Left lung (tissue), 10 donors: ENCODE measurements around the gene GLB1L3. TPM values are rescaled to one million over a fixed set of nuclear protein-coding genes. Genes with fewer than 3 reads are reported as not detected.

Experiments used
- ATAC-seq: fragments of 200-7000 bp; cut with Tn5 transposase; one replicate; pipeline ENCODE4 v1.9.1; 2020; ENCODE audit warnings: moderate library complexity
- DNase-seq, 4 donors: peaks; one replicate each; pipeline ENCODE4 v3.0.0-alpha.2; 2013 to 2020
- H3K27ac ChIP-seq, 2 donors: fragments of 200-600 bp; sonication (generic) in 1 of 2; one replicate each; pipeline versions ENCODE4 v1.5.0 to v1.8.0; 2020 to 2021
- H3K27me3 ChIP-seq, 2 donors: fragments of 200-600 bp; sonication (generic) in 1 of 2; one replicate each; pipeline versions ENCODE4 v1.5.0 to v1.8.0; 2020 to 2021
- H3K36me3 ChIP-seq, 2 donors: fragments of 200-600 bp; sonication (generic) in 1 of 2; one replicate each; pipeline versions ENCODE4 v1.5.0 to v1.8.0; 2020 to 2021
- H3K4me1 ChIP-seq, 2 donors: fragments of 200-600 bp; one replicate each; pipeline ENCODE4 v1.8.0; 2021
- H3K4me3 ChIP-seq, 2 donors: fragments of 200-600 bp; sonication (generic) in 1 of 2; one replicate each; pipeline versions ENCODE4 v1.5.0 to v1.8.0; 2020 to 2021; ENCODE audit warnings: mild to moderate bottlenecking in 1 of 2
- H3K9me3 ChIP-seq, 2 donors: fragments of 200-600 bp; sonication (generic) in 1 of 2; one replicate each; pipeline versions ENCODE4 v1.5.0 to v1.8.0; 2020 to 2021
- intact Hi-C, 2 donors: fragments of 100-400 bp; cut with DNase I; formaldehyde crosslinking; loops; one replicate each; pipeline versions ENCODE4 v1.11.2 to v1.14.2; 2022
- polyA plus RNA-seq, 6 donors: library from polyadenylated mRNA; unstranded; fragments of 120-200 nt; gene quantifications; one replicate each; pipeline ENCODE4 v1.2.1, GENCODE V29; 2013; ENCODE audit not compliant: insufficient read length in 6 of 6
- total RNA-seq, 2 donors: library from RNA; stranded (reverse); fragmentation: NEBNext Ultra II Directional; extraction: Animal tissue kit (Norgen Biotek cat#: 25700); gene quantifications; one replicate each; pipeline ENCODE4 v1.2.1, GENCODE V29; 2021
- TF ChIP-seq, protein P1 (sequence below), 2 donors: fragments of 200-600 bp; sonication (generic) in 1 of 2; IDR thresholded peaks; one replicate each; pipeline versions ENCODE4 v1.5.0 to v1.8.0; 2021; ENCODE audit warnings: antibody characterized with exemption in 2 of 2
- donor health status: DM: no; HTN: yes; CAD: no.
- donor health status: DM: no; HTN: no; CAD: no.

GLB1L3 gene
- total and polyA plus RNA-seq, 8 donors, result 0.10 to 0.29 (median 0.15) TPM; not detected in 2

GRCh38 chr11:134289167-134289566 lies 13.0 kb downstream of the GLB1L3 start:
- no peaks in the 10 kb centered on the region for H3K4me1 ChIP-seq
- TF ChIP-seq, protein P1, sequence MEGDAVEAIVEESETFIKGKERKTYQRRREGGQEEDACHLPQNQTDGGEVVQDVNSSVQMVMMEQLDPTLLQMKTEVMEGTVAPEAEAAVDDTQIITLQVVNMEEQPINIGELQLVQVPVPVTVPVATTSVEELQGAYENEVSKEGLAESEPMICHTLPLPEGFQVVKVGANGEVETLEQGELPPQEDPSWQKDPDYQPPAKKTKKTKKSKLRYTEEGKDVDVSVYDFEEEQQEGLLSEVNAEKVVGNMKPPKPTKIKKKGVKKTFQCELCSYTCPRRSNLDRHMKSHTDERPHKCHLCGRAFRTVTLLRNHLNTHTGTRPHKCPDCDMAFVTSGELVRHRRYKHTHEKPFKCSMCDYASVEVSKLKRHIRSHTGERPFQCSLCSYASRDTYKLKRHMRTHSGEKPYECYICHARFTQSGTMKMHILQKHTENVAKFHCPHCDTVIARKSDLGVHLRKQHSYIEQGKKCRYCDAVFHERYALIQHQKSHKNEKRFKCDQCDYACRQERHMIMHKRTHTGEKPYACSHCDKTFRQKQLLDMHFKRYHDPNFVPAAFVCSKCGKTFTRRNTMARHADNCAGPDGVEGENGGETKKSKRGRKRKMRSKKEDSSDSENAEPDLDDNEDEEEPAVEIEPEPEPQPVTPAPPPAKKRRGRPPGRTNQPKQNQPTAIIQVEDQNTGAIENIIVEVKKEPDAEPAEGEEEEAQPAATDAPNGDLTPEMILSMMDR (IDR thresholded peaks at IDR 0.05), result no peak
- no peak overlapping the region for H3K4me3 ChIP-seq
- H3K27ac ChIP-seq, result no peak overlapping the region
- intact Hi-C loops, result no loop called here
- peaks cover 0 to 8% of the 10 kb centered on the region in 2 donors for H3K27me3 ChIP-seq
- ATAC-seq (no peak), DNase-seq (no peak)
- no peaks in the 10 kb centered on the region for H3K9me3 ChIP-seq
- no peaks in the 10 kb centered on the region for H3K36me3 ChIP-seq

GRCh38 chr11:134289789-134290188 lies 13.6 kb downstream of the GLB1L3 start:
- ATAC-seq, result no peak

DNA sequence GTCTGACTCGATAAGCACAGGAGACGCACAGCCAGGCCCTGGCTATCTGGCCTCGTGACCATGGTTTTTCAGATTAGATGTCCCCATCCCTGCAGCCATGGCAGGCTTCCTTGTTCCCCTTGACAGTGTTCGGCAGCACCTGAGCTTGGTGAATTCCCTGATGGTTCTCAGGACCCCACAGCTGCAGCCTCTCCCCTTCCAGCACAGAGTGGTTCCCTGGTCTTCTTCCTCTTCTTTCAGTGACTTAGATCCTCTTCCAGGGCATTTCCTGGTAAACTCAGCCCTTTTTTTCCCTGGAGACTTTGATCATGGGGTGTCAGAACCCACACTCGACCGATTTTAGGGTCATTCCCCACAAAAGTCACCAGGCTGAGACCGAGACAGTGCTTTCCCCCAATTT lies 14.5 kb downstream of the GLB1L3 start:
- DNase-seq, result no peak
- ATAC-seq, result no peak
- TF ChIP-seq, protein P1 (IDR thresholded peaks at IDR 0.05), result no peak
- H3K27me3 ChIP-seq, result peaks cover 0 to 8% of the 10 kb centered on the region in 2 donors
- H3K4me3 ChIP-seq, result no peak overlapping the region
- H3K4me1 ChIP-seq, result no peaks in the 10 kb centered on the region
- H3K27ac ChIP-seq, result no peak overlapping the region
- no peaks in the 10 kb centered on the region for H3K9me3 ChIP-seq
- no peaks in the 10 kb centered on the region for H3K36me3 ChIP-seq
- intact Hi-C loops, result no loop called here

More at GRCh38 chr11:134289789-134290188, 13.6 kb downstream of the GLB1L3 start:
- H3K4me1 ChIP-seq, result no peaks in the 10 kb centered on the region
- no peaks in the 10 kb centered on the region for H3K9me3 ChIP-seq
- TF ChIP-seq, protein P1 (IDR thresholded peaks at IDR 0.05), result no peak
- no peak overlapping the region for H3K4me3 ChIP-seq
- DNase-seq, result no peak
- H3K27me3 ChIP-seq, result peaks cover 0 to 8% of the 10 kb centered on the region in 2 donors
- H3K36me3 ChIP-seq, result no peaks in the 10 kb centered on the region
- intact Hi-C loops, result no loop called here
- H3K27ac ChIP-seq, result no peak overlapping the region

DNA sequence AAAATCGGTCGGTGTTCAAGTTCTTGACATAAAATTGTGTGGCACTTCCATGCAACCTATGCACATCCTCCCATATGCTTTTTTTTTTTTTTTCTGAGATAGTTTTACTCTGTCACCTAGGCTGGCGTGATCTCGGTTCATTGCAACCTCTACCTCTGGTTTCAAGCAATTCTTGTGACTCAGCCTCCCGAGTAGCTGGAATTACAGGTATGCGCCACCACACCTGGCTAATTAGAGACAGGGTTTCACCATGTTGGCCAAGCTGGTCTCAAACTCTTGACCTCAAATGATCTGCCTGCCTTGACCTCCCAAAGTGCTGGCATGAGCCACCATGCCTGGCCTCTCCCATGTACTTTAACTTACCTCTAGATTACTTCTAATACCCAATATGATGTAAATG lies 15.0 kb downstream of the GLB1L3 start:
- Histone ChIP-seq H3K36me3 (no peaks in the 10 kb centered on the region), H3K4me1 (no peaks in the 10 kb centered on the region), H3K4me3 (no peak overlapping the region), H3K27me3 (peaks cover 0 to 8% of the 10 kb centered on the region in 2 donors), H3K27ac (no peak overlapping the region), H3K9me3 (no peaks in the 10 kb centered on the region)
- ATAC-seq (no peak), DNase-seq (no peak)
- intact Hi-C loops, result no loop called here
- TF ChIP-seq, protein P1 (IDR thresholded peaks at IDR 0.05), result no peak

DNA sequence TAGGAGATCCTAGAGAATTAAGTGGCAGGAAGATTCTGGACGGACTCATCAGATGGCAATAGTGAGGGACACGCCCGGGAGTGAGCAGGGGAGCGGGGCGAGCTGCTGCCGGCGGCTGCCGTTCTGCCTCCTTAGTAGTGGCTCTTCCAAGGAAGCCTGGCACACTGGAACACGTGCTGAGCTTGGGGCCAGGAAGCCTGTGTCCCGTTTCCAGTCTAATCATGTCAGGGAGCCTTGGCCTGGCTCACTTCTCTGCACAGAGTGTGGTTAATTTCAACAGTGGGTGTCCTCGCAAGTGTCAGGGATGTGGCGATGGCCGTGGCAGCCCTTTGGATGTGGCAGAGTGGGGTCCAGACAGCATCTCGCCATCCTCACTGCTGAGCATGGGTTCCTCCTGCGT lies 16.5 kb downstream of the GLB1L3 start:
- Histone ChIP-seq H3K4me1 (no peaks in the 10 kb centered on the region), H3K9me3 (no peaks in the 10 kb centered on the region), H3K27ac (no peak overlapping the region), H3K4me3 (no peak overlapping the region), H3K36me3 (no peaks in the 10 kb centered on the region), H3K27me3 (peaks cover 0 to 4% of the 10 kb centered on the region in 2 donors)
- ATAC-seq, result no peak
- no peak for DNase-seq
- TF ChIP-seq, protein P1 (IDR thresholded peaks at IDR 0.05), result no peak
- intact Hi-C loops, result no loop called here
